GM21360 (cell line): ENCODE measurements around the gene TMEM88.

Experiments
- ATAC-seq: cut with Tn5 transposase; IDR thresholded peaks from one replicate; pipeline ENCODE4 v1.9.1; 2021; ENCODE audit warnings: mild to moderate bottlenecking, moderate library complexity; ENCODE audit not compliant: unreplicated experiment

TMEM88 gene

GRCh38 chr17:7884581-7885366, 29.9 kb downstream of the TMEM88 start:
- no peak for ATAC-seq

DNA sequence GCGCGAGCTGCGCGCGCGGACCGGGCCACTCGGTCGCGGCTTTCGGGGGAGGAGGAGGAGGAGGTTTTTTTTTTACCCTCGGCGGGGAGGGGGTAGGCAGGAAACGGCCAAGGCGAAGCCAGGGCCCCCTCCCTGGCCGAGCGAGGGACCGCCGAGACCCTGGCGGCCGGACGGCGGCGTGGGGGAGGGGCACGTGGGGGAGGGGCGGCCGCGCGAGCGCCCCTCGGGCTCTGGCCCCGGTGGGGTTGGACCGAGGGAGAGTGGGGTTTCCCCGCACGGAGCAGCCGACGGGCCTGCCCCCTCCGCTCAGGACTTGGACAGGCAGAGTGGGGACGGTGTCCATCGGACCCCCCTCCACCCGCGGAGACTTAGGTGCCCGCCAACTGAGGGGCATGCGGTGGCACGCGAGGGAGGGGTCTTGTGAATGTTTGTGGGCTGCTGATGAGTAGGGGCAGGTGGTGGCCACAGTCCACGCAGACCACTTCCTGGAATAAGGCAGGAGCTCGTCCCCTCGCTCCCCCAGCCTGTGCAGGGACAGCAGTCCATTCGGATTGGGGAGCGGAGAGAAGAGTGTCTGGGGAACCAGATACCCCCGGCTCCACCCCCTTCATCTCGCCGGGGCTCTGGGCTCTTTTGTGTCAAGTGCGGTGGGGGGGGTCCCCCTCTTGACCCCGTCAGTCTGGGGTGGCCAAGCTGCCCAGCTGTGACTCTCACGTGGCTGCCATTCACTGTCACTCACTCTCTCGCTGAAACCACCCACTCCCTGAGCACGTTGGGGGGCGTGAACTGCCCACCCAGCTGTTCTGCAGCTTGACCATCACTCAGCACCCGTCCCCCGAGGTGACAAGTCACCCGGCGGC, 30.7 kb downstream of the TMEM88 start:
- no peak for ATAC-seq

GRCh38 chr17:7886227-7887037, 31.6 kb downstream of the TMEM88 start:
- ATAC-seq: no peak

DNA sequence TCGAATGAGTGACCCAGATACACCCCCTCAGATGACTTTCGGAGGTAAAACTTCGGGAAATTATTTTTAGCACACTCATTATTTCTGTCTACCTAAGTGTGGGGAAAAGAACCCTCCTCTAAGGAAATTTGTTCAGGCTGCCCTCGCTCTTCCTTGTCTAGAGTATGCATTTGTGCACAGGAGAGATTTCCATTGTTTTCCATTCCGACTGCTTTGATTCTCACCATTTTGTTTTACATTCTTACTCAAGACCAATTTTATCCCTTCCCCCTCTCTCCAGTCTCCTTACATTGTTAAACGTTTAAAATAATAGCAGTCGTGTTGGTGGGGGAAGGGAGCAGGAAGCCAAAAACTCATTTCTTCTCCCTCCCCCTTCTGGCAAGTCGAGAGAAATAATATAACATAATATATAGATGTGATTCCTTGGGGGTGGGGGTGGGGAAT, 32.2 kb downstream of the TMEM88 start:
- no peak for ATAC-seq

DNA sequence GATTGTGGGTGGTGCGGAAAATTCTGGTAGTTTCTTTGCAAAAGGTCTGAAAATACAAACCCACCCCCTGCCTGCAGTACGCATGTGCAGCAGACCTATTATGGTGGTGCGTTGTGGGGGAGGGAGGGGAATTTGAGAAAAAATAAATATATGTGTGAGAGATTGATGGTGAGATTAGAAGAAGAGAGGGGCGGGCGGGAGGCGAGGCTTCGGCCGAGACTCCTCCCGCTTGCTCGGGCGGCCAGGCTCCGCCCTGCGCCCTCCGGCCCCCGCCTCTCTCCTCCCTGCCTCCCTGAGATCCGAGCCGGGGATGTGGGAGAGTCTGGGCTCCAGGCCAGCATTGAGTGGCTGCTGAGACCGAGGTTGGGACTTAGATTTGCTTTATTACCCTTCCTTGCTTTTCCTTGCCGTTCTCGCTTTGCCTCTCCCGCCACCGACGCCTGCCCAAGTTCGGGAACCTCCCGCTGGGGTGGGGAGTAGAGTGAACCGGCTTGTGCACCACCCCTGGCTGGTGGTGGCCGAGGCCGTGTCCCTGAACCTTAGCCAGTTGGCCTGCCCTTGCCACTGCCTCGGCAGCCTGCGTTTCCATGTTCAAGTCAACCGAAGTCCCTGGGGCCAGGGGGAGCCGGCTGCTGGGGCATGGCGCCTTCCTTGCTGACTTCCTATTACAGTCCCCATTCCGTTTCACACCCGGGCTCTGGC, 32.8 kb downstream of the TMEM88 start:
- ATAC-seq: peak; percentile 39

GRCh38 chr17:7888184-7888920, 33.5 kb downstream of the TMEM88 start, which contains the start of gene CHD3:
TSS of gene CHD3 (plus strand) at chr17:7888789. CDS start at chr17:7889001, 212 bp downstream.
- no peak for ATAC-seq

DNA sequence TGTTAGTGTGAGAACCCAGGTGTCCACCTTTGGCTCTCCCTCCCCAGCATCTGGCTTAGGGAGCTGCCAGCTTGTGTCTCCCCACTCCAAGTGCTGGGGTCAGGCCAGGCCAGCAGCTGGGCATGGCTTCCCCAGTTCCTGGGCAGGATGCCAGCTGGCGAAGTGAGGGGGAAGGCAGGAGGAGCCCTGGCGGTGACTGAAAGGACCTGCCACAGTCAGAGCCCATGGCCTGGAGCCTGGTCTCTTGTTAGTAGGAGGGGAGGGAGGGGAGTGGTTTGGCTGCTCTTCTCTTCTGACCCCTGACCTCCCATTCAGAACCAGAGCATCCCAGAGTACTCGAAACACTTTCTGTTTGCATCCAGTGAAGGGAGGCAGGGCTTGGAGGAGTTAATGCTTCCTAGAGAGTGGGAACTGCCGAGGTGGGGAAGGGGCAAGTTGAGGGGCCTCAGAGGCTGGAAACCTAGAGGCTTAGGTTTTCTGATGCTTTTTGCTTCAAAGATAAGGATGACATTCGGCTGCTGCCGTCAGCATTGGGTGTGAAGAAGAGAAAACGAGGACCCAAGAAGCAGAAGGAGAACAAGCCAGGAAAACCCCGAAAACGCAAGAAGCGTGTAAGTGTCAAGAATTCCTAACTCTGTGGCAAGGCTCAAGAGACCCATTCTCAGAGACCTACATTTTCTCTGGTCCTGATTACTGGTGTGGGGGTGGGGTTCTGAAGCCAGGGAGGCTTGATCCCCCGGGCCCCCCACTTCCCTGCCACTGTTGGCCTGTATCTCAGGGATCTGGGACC, 34.5 kb downstream of the TMEM88 start:
- no peak for ATAC-seq

GRCh38 chr17:7893187-7893880, 38.5 kb downstream of the TMEM88 start:
- ATAC-seq: no peak

GRCh38 chr17:7894226-7894625, 39.4 kb downstream of the TMEM88 start:
- no peak for ATAC-seq

DNA sequence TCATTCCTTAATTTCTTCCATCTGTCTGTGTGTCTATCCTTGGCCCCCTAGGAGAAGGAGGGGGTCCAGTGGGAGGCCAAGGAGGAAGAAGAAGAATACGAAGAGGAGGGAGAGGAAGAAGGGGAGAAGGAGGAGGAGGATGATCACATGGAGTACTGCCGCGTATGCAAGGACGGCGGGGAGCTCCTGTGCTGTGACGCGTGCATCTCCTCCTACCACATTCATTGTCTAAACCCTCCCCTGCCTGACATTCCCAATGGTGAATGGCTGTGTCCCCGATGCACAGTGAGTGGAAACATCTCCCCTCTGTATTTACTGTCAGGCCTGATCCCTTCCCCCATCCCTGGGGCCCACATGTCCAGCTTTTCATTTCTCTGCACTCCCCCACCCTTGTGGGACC, 40.0 kb downstream of the TMEM88 start:
- ATAC-seq: no peak

- ATAC-seq: no peak
Observed at GRCh38 chr17:7897090-7897489, 42.2 kb downstream of the TMEM88 start.

DNA sequence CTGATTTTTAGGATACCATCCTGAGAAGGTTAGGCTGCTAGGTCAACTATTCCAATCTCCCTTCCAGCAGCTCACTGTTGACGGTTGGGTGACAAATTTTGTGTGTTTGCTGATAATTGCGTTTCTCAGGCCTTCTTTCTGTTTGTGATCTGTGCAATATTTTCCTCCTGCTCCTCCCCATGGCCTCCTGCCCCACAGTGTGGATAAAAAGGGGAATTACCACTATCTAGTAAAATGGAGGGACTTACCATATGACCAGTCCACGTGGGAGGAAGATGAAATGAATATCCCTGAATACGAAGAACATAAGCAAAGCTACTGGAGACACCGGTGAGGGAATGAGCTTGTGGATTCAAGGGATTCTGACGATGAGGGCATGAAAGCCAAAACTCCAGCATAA, 42.9 kb downstream of the TMEM88 start:
- no peak for ATAC-seq

- no peak for ATAC-seq
Observed at GRCh38 chr17:7903154-7904103, 48.6 kb downstream of the TMEM88 start.
